ENCODE data around the gene RAB37.

RAB37 gene

GRCh38 chr17:74769856-74770497 is 32.9 kb downstream of the RAB37 start:
- H2AFZ ChIP-seq (ENCODE audit: insufficient read depth, low read length, poor library complexity) = no peak overlapping the region
- no peak overlapping the region for H3K23ac ChIP-seq (ENCODE audit: low read length)
- H3K18ac ChIP-seq (ENCODE audit: low read length) = no peak overlapping the region
- H3K36me3 ChIP-seq (ENCODE audit: control insufficient read depth in 1 of 2, insufficient read depth in 2 of 2, low read length in 2 of 2) = peaks cover 39 to 50% of the 10 kb centered on the region in 2 experiments
- no peak overlapping the region for H3K14ac ChIP-seq (ENCODE audit: low read length)
- H4K8ac ChIP-seq (ENCODE audit: low read depth, low read length) = no peak overlapping the region
- H4K91ac ChIP-seq (ENCODE audit: low read depth, low read length) = no peak overlapping the region
- no peak overlapping the region for H3K9ac ChIP-seq (ENCODE audit: low read length)
- H3K79me1 ChIP-seq (ENCODE audit: low read length) = no peaks in the 10 kb centered on the region
- DNase-seq = no peak
- H3K27me3 ChIP-seq (ENCODE audit: insufficient read depth, low read length) = no peaks in the 10 kb centered on the region
- peaks cover 10 to 11% of the 10 kb centered on the region in 2 experiments for H3K4me1 ChIP-seq (ENCODE audit: control insufficient read depth in 1 of 2, insufficient read depth in 2 of 2, low read length in 2 of 2)
- H2AK5ac ChIP-seq (ENCODE audit: low read length) = no peak overlapping the region
- H2BK5ac ChIP-seq (ENCODE audit: low read depth, low read length, poor library complexity) = no peak overlapping the region
- H2BK12ac ChIP-seq (ENCODE audit: low read length) = no peak overlapping the region
- H3K4ac ChIP-seq (ENCODE audit: low read depth, low read length) = no peak overlapping the region
- no peak overlapping the region for H3K27ac ChIP-seq (ENCODE audit: low read depth, low read length)
- no peaks in the 10 kb centered on the region for H3K79me2 ChIP-seq (ENCODE audit: control insufficient read depth, insufficient read depth, low read length, poor library complexity)
- no peak overlapping the region for H2BK120ac ChIP-seq (ENCODE audit: insufficient read depth, low read length, poor library complexity)
- no peaks in the 10 kb centered on the region for H3K9me3 ChIP-seq (ENCODE audit: insufficient read depth, low read depth, low read length)
- WGBS (ENCODE audit: extremely low coverage, insufficient coverage, insufficient read length) = no CpG with 5 or more reads among the region's 5 CpGs
- no peak overlapping the region for H3K4me2 ChIP-seq (ENCODE audit: low read length)
- H4K12ac ChIP-seq (ENCODE audit: low read depth, low read length) = no peak overlapping the region
- H3K4me3 ChIP-seq (ENCODE audit: low read depth, low read length) = no peak overlapping the region

- H3K9ac ChIP-seq (ENCODE audit: low read length) = no peak overlapping the region
- H3K27ac ChIP-seq (ENCODE audit: low read depth, low read length) = no peak overlapping the region
- H3K4me3 ChIP-seq (ENCODE audit: low read depth, low read length) = no peak overlapping the region
- no peak overlapping the region for H4K12ac ChIP-seq (ENCODE audit: low read depth, low read length)
- H3K14ac ChIP-seq (ENCODE audit: low read length) = no peak overlapping the region
- no peak overlapping the region for H2AFZ ChIP-seq (ENCODE audit: insufficient read depth, low read length, poor library complexity)
- peaks cover 15% of the 10 kb centered on the region in 2 experiments for H3K4me1 ChIP-seq (ENCODE audit: control insufficient read depth in 1 of 2, insufficient read depth in 2 of 2, low read length in 2 of 2)
- no peak overlapping the region for H3K4ac ChIP-seq (ENCODE audit: low read depth, low read length)
- no peak overlapping the region for H2BK12ac ChIP-seq (ENCODE audit: low read length)
- H3K79me2 ChIP-seq (ENCODE audit: control insufficient read depth, insufficient read depth, low read length, poor library complexity) = peaks cover 2% of the 10 kb centered on the region
- no CpG with 5 or more reads among the region's 16 CpGs for WGBS (ENCODE audit: extremely low coverage, insufficient coverage, insufficient read length)
- no peak overlapping the region for H2AK5ac ChIP-seq (ENCODE audit: low read length)
- peaks cover 39 to 50% of the 10 kb centered on the region in 2 experiments for H3K36me3 ChIP-seq (ENCODE audit: control insufficient read depth in 1 of 2, insufficient read depth in 2 of 2, low read length in 2 of 2)
- no peak overlapping the region for H4K91ac ChIP-seq (ENCODE audit: low read depth, low read length)
- no peak overlapping the region for H4K8ac ChIP-seq (ENCODE audit: low read depth, low read length)
- peak; percentile 42 to 66 for DNase-seq
- no peak overlapping the region for H2BK120ac ChIP-seq (ENCODE audit: insufficient read depth, low read length, poor library complexity)
- H3K4me2 ChIP-seq (ENCODE audit: low read length) = no peak overlapping the region
- no peak overlapping the region for H3K18ac ChIP-seq (ENCODE audit: low read length)
- no peaks in the 10 kb centered on the region for H3K9me3 ChIP-seq (ENCODE audit: insufficient read depth, low read depth, low read length)
- H3K79me1 ChIP-seq (ENCODE audit: low read length) = peaks cover under 1% of the 10 kb centered on the region
- no peak overlapping the region for H2BK5ac ChIP-seq (ENCODE audit: low read depth, low read length, poor library complexity)
- no peak overlapping the region for H3K23ac ChIP-seq (ENCODE audit: low read length)
- no peaks in the 10 kb centered on the region for H3K27me3 ChIP-seq (ENCODE audit: insufficient read depth, low read length)
Observed at GRCh38 chr17:74770498-74771318, 33.7 kb downstream of the RAB37 start.

- H3K4me2 ChIP-seq (ENCODE audit: low read length) = no peak overlapping the region
- H2BK120ac ChIP-seq (ENCODE audit: insufficient read depth, low read length, poor library complexity) = no peak overlapping the region
- no peak overlapping the region for H3K4me3 ChIP-seq (ENCODE audit: low read depth, low read length)
- H4K91ac ChIP-seq (ENCODE audit: low read depth, low read length) = no peak overlapping the region
- H3K27ac ChIP-seq (ENCODE audit: low read depth, low read length) = no peak overlapping the region
- H3K18ac ChIP-seq (ENCODE audit: low read length) = no peak overlapping the region
- no peak overlapping the region for H2BK12ac ChIP-seq (ENCODE audit: low read length)
- H2BK5ac ChIP-seq (ENCODE audit: low read depth, low read length, poor library complexity) = no peak overlapping the region
- WGBS (ENCODE audit: extremely low coverage, insufficient coverage, insufficient read length) = no CpG with 5 or more reads among the region's 9 CpGs
- H3K27me3 ChIP-seq (ENCODE audit: insufficient read depth, low read length) = no peaks in the 10 kb centered on the region
- peaks cover 39 to 50% of the 10 kb centered on the region in 2 experiments for H3K36me3 ChIP-seq (ENCODE audit: control insufficient read depth in 1 of 2, insufficient read depth in 2 of 2, low read length in 2 of 2)
- no peak overlapping the region for H2AK5ac ChIP-seq (ENCODE audit: low read length)
- H2AFZ ChIP-seq (ENCODE audit: insufficient read depth, low read length, poor library complexity) = no peak overlapping the region
- H3K9me3 ChIP-seq (ENCODE audit: insufficient read depth, low read depth, low read length) = no peaks in the 10 kb centered on the region
- no peak overlapping the region for H3K4ac ChIP-seq (ENCODE audit: low read depth, low read length)
- no peak overlapping the region for H3K9ac ChIP-seq (ENCODE audit: low read length)
- no peak for DNase-seq
- H3K79me1 ChIP-seq (ENCODE audit: low read length) = peaks cover 5% of the 10 kb centered on the region
- no peak overlapping the region for H4K8ac ChIP-seq (ENCODE audit: low read depth, low read length)
- H3K14ac ChIP-seq (ENCODE audit: low read length) = no peak overlapping the region
- no peak overlapping the region for H3K23ac ChIP-seq (ENCODE audit: low read length)
- peaks cover 6% of the 10 kb centered on the region for H3K79me2 ChIP-seq (ENCODE audit: control insufficient read depth, insufficient read depth, low read length, poor library complexity)
- H4K12ac ChIP-seq (ENCODE audit: low read depth, low read length) = no peak overlapping the region
- peaks cover 15% of the 10 kb centered on the region in 2 experiments for H3K4me1 ChIP-seq (ENCODE audit: control insufficient read depth in 1 of 2, insufficient read depth in 2 of 2, low read length in 2 of 2)
Observed at GRCh38 chr17:74771319-74771914, 34.4 kb downstream of the RAB37 start.

- H2AK5ac ChIP-seq (ENCODE audit: low read length) = no peak overlapping the region
- H2BK120ac ChIP-seq (ENCODE audit: insufficient read depth, low read length, poor library complexity) = no peak overlapping the region
- no peaks in the 10 kb centered on the region for H3K9me3 ChIP-seq (ENCODE audit: insufficient read depth, low read depth, low read length)
- no peak overlapping the region for H3K27ac ChIP-seq (ENCODE audit: low read depth, low read length)
- peaks cover 7% of the 10 kb centered on the region for H3K79me2 ChIP-seq (ENCODE audit: control insufficient read depth, insufficient read depth, low read length, poor library complexity)
- no peak overlapping the region for H3K9ac ChIP-seq (ENCODE audit: low read length)
- H3K27me3 ChIP-seq (ENCODE audit: insufficient read depth, low read length) = no peaks in the 10 kb centered on the region
- H2BK5ac ChIP-seq (ENCODE audit: low read depth, low read length, poor library complexity) = no peak overlapping the region
- peaks cover 19% of the 10 kb centered on the region in 2 experiments for H3K4me1 ChIP-seq (ENCODE audit: control insufficient read depth in 1 of 2, insufficient read depth in 2 of 2, low read length in 2 of 2)
- H3K23ac ChIP-seq (ENCODE audit: low read length) = no peak overlapping the region
- H2BK12ac ChIP-seq (ENCODE audit: low read length) = no peak overlapping the region
- H4K12ac ChIP-seq (ENCODE audit: low read depth, low read length) = no peak overlapping the region
- H3K4ac ChIP-seq (ENCODE audit: low read depth, low read length) = no peak overlapping the region
- no peak for DNase-seq
- peaks cover 39 to 50% of the 10 kb centered on the region in 2 experiments for H3K36me3 ChIP-seq (ENCODE audit: control insufficient read depth in 1 of 2, insufficient read depth in 2 of 2, low read length in 2 of 2)
- H2AFZ ChIP-seq (ENCODE audit: insufficient read depth, low read length, poor library complexity) = no peak overlapping the region
- no CpG with 5 or more reads among the region's 13 CpGs for WGBS (ENCODE audit: extremely low coverage, insufficient coverage, insufficient read length)
- H3K79me1 ChIP-seq (ENCODE audit: low read length) = peaks cover 8% of the 10 kb centered on the region
- H4K91ac ChIP-seq (ENCODE audit: low read depth, low read length) = no peak overlapping the region
- H3K18ac ChIP-seq (ENCODE audit: low read length) = no peak overlapping the region
- no peak overlapping the region for H3K4me3 ChIP-seq (ENCODE audit: low read depth, low read length)
- no peak overlapping the region for H3K14ac ChIP-seq (ENCODE audit: low read length)
- H4K8ac ChIP-seq (ENCODE audit: low read depth, low read length) = no peak overlapping the region
- H3K4me2 ChIP-seq (ENCODE audit: low read length) = no peak overlapping the region
Observed at GRCh38 chr17:74772053-74772452, 35.0 kb downstream of the RAB37 start.
